DMS 273 treated with DMSO at 0.1 percent for 48 hours (cell line): ENCODE data around the gene APPL2.

Experiments
- DNase-seq: peaks from one replicate; lab custom pipeline; 2025; lab: John Stamatoyannopoulos, UW

Gene APPL2, protein sequence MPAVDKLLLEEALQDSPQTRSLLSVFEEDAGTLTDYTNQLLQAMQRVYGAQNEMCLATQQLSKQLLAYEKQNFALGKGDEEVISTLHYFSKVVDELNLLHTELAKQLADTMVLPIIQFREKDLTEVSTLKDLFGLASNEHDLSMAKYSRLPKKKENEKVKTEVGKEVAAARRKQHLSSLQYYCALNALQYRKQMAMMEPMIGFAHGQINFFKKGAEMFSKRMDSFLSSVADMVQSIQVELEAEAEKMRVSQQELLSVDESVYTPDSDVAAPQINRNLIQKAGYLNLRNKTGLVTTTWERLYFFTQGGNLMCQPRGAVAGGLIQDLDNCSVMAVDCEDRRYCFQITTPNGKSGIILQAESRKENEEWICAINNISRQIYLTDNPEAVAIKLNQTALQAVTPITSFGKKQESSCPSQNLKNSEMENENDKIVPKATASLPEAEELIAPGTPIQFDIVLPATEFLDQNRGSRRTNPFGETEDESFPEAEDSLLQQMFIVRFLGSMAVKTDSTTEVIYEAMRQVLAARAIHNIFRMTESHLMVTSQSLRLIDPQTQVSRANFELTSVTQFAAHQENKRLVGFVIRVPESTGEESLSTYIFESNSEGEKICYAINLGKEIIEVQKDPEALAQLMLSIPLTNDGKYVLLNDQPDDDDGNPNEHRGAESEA

DNA sequence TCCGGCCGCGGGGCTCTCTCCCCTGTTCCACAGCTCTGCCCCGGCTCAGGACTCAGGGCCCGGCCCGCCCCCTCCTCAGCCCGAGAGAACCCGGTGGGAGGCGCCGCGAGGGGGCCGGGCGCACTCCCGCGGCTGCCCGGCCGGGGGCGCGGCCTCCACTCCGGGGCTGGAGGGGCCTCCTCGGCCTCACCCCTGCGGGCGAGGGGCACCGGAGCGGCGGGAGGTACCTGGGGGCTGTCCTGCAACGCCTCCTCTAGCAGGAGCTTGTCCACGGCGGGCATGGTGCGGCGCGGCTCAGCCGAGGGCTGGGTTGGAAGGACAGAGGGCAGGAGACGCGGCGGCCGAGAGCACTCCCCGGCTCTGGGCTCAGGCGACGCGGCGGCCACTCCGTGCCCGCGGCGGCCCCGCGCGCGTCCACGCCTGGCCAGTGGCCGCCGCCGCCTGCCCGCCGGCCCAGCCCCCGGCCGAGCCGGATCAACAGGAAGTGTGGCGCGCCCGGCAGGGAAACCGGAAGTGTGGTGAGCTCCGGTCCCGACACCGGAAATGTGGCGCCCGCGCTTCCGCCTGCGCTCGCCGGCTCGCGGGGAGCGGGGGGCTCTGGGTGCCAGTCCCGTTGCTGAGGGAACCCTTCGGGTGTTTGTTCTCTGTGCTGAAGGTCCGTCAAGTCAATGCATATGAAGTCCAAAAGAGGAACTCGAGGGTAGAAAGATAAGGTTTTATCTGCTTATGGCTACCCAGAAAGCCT lies at the start of gene APPL2:
TSS of gene APPL2 (minus strand) at position 443 of the 745 bp plus-strand sequence. CDS start at position 281, 162 bp downstream.
- peak; percentile 56 for DNase-seq

DNA sequence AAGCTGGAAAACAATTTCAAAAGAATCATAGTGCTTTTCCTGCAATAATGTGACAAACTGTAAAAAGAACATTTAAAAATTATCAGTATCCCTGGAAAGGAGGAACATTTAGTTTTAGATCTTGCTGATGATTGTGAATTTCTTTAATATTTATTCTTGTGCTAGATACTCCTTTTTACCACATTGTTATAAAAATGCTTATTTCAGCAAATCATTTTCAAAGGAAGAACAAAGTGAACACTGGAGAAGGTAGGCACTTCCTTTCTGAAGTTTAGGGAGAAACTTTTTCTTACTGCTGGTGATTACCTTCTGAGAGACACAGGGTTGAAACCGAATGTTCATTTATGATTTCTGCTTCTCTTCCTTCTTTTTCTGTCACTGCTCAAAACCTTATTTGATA lies 49.4 kb upstream of the APPL2 start:
- no peak for DNase-seq

DNA sequence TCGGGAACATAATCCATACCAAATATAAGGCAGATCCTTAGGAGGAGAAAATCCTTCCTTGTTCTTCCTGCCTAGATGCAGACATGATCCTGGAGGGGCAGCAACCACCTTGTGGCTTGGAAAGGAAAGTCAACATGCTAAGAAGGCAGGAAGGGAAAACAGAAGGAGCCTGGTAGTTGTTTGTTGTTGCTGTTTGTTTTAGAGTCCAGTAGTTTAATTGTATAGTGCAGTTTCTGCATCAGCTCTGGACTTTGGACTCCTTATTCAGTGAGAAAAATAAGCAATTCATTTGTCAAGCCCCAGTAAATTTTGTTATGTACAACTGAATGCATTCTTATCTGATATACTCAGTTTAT lies 45.7 kb upstream of the APPL2 start:
- no peak for DNase-seq

- DNase-seq, result no peak
These were observed 45.2 kb upstream of the APPL2 start for GRCh38 chr12:105280966-105281693.

DNA sequence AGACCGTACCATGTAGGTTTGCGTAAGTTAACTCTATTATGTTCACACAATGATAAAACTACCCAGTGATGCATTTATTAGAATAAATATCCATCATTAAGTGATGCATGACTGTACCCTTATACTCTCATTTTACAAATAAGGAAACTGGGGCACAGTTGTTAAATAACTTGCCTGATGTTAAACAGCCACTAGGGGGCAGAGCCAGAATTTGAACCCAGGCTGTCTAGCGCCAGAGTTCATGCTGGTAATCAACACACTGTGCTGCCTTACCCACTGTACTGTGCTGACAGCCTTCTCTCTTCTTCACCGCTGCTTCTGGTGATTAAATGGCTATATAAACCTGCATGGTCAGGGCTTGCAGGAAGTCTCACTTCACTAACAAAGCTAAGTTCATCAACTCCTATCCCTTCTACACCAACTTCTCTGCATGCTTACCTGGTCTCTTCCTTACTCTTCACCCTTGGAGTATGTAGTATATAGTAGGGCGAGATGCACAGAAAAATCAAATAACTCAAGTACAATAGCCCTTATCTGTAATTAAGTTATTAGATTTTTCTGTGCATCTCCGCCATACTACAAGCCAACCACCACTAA lies 43.6 kb upstream of the APPL2 start:
- no peak for DNase-seq

- no peak for DNase-seq
These were observed 42.2 kb upstream of the APPL2 start for GRCh38 chr12:105278043-105278697.

GRCh38 chr12:105275997-105276733 lies 40.2 kb upstream of the APPL2 start:
- DNase-seq, result no peak

DNA sequence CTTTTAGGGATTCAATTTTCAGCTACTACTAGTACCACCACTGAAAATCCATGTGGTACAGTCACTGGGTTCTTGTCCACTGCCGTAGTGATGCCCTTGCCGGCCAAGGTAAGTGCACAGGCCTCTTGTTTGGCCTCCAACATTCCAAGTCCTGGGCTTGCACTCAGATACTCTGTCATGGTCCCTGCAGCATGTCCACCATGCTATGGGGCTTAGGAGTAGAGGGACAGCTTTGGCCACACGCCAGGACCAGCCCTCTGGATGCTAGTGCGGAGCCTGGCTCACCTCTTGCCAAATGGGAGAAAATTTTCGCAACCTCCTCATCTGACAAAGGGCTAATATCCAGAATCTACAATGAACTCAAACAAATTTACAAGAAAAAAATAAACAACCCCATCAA lies 38.6 kb upstream of the APPL2 start:
- no peak for DNase-seq

GRCh38 chr12:105273601-105274000 lies 37.6 kb upstream of the APPL2 start:
- no peak for DNase-seq

- no peak for DNase-seq
These were observed 36.9 kb upstream of the APPL2 start for GRCh38 chr12:105272814-105273416.

- DNase-seq, result no peak
These were observed 36.2 kb upstream of the APPL2 start for GRCh38 chr12:105272152-105272551.

- DNase-seq, result no peak
These were observed 35.4 kb upstream of the APPL2 start for GRCh38 chr12:105271364-105271763.

DNA sequence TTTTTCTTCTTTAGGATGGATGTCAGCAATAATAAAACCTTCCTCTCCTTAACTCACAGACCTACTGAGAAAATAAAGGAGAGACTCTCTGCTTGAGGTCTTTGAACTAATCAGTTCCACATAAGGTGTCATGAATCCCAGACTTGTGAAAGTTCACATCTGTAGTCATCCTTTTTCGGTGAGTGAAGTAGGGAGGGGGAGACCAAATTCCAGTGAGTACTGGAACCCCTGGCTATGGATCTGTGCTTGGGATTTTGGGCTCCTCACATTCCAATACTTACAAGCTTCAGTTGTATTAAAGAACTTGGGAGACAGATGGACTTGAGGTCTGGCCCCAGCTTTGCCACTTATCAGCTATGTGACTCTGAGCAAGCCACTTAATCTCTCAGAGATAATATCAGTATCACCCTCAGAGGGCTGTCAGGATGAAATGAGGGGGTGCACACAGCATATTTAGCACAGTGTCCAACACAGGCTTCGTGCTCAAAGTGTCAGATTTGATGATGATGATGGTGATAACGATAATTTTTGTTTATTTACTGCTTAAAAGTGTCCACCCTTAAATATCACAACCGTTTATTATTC lies 34.8 kb upstream of the APPL2 start:
- no peak for DNase-seq

- no peak for DNase-seq
These were observed 31.7 kb upstream of the APPL2 start for GRCh38 chr12:105267711-105268110.

DNA sequence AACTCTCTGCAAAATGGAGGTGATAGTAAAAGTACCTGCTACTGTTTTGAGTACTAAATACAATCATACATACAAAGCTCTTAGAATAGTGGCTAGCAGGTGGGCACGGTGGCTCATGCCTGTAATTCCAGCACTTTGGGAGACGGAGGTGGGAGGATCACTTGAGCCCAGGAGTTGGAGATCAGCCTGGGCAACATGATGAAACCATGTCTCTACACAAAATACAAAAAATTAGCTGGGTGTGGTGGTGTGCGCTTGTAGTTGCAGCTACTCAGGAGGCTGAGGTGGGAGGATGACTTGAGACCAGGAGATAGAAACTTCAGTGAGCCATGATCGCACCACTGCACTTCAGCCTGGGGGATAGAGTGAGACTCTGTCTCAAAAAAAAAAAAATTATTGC lies 28.8 kb upstream of the APPL2 start:
- DNase-seq, result no peak

GRCh38 chr12:105262461-105263184 lies 26.6 kb upstream of the APPL2 start:
- no peak for DNase-seq

GRCh38 chr12:105261010-105261409 lies 25.0 kb upstream of the APPL2 start:
- no peak for DNase-seq

GRCh38 chr12:105259226-105259625 lies 23.3 kb upstream of the APPL2 start:
- DNase-seq, result no peak

DNA sequence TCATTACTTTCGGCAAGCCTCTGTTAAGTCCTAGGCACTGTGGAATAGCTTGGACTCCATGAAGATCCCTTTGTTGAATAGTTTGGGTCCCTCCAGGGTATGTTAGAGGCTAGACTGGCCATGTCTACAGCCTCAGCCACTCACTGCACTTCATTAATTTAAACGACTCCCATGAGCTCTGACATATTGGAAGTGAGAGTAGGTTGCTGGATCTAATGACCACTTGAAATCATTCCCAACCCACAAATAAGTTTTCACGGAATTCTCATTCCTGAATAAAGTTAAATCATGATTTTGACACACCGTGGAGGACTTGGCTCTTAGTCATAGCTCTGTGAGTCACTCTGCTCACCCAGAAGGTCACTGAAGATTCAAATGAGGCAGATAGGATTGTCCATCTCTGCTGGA lies 21.4 kb upstream of the APPL2 start:
- no peak for DNase-seq
